Measurements from ENCODE around the gene ZNF236. TPM values are rescaled to one million over a fixed set of nuclear protein-coding genes. Genes with fewer than 3 reads are reported as not detected.
A peak's percentile ranks its signal among the peaks of the same experiment; 100 is the strongest.

The ZNF236 gene
- total and polyA plus RNA-seq, 2 of the 8 experiments (the other 6 are each of a cell fraction or from before 2014, with no cell fraction given), result 6.7 to 14.5 TPM

GRCh38 chr18:76822506-76823160 is at the start of gene ZNF236 (continued):
- TF ChIP-seq CTCF (IDR thresholded peaks at IDR 0.05; ENCODE audit: control extremely low read depth in 1 of 3, insufficient read depth in 1 of 3, low read depth in 1 of 3, low read length in 3 of 3) (no peak), RFX5 (IDR thresholded peaks at IDR 0.05; ENCODE audit: borderline replicate concordance, low read depth, low read length) (no peak), EP300 (IDR thresholded peaks at IDR 0.05; ENCODE audit: borderline replicate concordance in 1 of 2, low read depth in 2 of 2, low read length in 2 of 2) (peak in 1 of 2 experiments; percentile 78; a peak in 1 of 3 replicates), EZH2 (IDR thresholded peaks at IDR 0.05; ENCODE audit: low read depth, low read length, severe bottlenecking) (no peak), EGR1 (IDR thresholded peaks at IDR 0.05; ENCODE audit: borderline replicate concordance, low read depth, low read length) (0 out of 2 replicates have a peak, but pooled peaks have one; percentile 7), CHD1 (IDR thresholded peaks at IDR 0.05; ENCODE audit: low read depth, low read length) (no peak), POLR2AphosphoS5 (IDR thresholded peaks at IDR 0.05; ENCODE audit: low read depth, low read length) (peak; percentile 52), HDAC2 (IDR thresholded peaks at IDR 0.05; ENCODE audit: borderline replicate concordance in 1 of 2, low read depth in 2 of 2, low read length in 2 of 2) (no peak), TAF7 (optimal IDR thresholded peaks at IDR 0.05; ENCODE audit: borderline replicate concordance, low read depth, low read length) (peak; percentile 66), ATF2 (IDR thresholded peaks at IDR 0.05; ENCODE audit: low read length) (no peak), TAF1 (IDR thresholded peaks at IDR 0.05; ENCODE audit: low read depth, low read length) (peak; percentile 93), ASH2L (IDR thresholded peaks at IDR 0.05; ENCODE audit: low read length) (no peak), SIX5 (IDR thresholded peaks at IDR 0.05; ENCODE audit: low read depth, low read length) (no peak), ZNF274 (IDR thresholded peaks at IDR 0.05; ENCODE audit: borderline replicate concordance, extremely low read depth, low read length) (no peak), RBBP5 (IDR thresholded peaks at IDR 0.05; ENCODE audit: borderline replicate concordance, low read depth, low read length) (peak; percentile 6; the same call in 1 of the 2 replicates)
- TF ChIP-seq, protein P1, sequence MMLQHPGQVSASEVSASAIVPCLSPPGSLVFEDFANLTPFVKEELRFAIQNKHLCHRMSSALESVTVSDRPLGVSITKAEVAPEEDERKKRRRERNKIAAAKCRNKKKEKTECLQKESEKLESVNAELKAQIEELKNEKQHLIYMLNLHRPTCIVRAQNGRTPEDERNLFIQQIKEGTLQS (IDR thresholded peaks at IDR 0.05; ENCODE audit: insufficient read depth, low read depth, low read length), result no peak
- TF ChIP-seq, protein P2, sequence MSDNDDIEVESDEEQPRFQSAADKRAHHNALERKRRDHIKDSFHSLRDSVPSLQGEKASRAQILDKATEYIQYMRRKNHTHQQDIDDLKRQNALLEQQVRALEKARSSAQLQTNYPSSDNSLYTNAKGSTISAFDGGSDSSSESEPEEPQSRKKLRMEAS (IDR thresholded peaks at IDR 0.05), result no peak

Measured in H1 (cell line).